ENCODE results near the gene ZNF407.
"Not testable (repeated sequence)": the region's sequence is repeated elsewhere in the genome, so short reads cannot be mapped to it uniquely, and the experiment has no call there.

Gene ZNF407

GRCh38 chr18:74967979-74968378 lies 370.3 kb downstream of the ZNF407 start (continued):
- TF ChIP-seq, protein P1, sequence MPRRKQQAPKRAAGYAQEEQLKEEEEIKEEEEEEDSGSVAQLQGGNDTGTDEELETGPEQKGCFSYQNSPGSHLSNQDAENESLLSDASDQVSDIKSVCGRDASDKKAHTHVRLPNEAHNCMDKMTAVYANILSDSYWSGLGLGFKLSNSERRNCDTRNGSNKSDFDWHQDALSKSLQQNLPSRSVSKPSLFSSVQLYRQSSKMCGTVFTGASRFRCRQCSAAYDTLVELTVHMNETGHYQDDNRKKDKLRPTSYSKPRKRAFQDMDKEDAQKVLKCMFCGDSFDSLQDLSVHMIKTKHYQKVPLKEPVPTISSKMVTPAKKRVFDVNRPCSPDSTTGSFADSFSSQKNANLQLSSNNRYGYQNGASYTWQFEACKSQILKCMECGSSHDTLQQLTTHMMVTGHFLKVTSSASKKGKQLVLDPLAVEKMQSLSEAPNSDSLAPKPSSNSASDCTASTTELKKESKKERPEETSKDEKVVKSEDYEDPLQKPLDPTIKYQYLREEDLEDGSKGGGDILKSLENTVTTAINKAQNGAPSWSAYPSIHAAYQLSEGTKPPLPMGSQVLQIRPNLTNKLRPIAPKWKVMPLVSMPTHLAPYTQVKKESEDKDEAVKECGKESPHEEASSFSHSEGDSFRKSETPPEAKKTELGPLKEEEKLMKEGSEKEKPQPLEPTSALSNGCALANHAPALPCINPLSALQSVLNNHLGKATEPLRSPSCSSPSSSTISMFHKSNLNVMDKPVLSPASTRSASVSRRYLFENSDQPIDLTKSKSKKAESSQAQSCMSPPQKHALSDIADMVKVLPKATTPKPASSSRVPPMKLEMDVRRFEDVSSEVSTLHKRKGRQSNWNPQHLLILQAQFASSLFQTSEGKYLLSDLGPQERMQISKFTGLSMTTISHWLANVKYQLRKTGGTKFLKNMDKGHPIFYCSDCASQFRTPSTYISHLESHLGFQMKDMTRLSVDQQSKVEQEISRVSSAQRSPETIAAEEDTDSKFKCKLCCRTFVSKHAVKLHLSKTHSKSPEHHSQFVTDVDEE (CRISPR knock-in tag; IDR thresholded peaks at IDR 0.05): no peak
- TF ChIP-seq TCF4 (CRISPR knock-in tag; IDR thresholded peaks at IDR 0.05; ENCODE audit: borderline replicate concordance): no peak
- TF ChIP-seq, protein P2, sequence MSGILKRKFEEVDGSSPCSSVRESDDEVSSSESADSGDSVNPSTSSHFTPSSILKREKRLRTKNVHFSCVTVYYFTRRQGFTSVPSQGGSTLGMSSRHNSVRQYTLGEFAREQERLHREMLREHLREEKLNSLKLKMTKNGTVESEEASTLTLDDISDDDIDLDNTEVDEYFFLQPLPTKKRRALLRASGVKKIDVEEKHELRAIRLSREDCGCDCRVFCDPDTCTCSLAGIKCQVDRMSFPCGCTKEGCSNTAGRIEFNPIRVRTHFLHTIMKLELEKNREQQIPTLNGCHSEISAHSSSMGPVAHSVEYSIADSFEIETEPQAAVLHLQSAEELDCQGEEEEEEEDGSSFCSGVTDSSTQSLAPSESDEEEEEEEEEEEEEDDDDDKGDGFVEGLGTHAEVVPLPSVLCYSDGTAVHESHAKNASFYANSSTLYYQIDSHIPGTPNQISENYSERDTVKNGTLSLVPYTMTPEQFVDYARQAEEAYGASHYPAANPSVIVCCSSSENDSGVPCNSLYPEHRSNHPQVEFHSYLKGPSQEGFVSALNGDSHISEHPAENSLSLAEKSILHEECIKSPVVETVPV (CRISPR knock-in tag; IDR thresholded peaks at IDR 0.05): no peak
- no peak for TF ChIP-seq ZNF565 (CRISPR knock-in tag; conservative IDR thresholded peaks at IDR 0.05; ENCODE audit: low read depth)

DNA sequence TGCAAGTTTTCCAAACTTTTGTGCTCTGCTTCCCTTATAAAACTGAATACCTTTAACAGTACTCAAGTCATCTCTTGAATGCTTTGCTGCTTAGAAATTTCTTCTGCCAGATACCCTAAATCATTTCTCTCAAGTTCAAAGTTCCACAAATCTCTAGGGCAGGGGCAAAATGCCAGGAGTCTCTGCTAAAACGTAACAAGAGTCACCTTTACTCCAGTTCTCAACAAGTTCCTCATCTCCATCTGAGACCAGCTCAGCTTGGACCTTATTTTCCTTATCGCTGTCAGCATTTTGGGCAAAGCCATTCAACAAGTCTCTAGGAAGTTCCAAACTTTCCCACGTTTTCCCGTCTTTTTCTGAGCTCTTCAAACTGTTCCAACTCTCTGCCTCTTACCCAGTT lies 373.7 kb downstream of the ZNF407 start:
- ATAC-seq: not testable (repeated sequence)

GRCh38 chr18:74971776-74972175 lies 374.1 kb downstream of the ZNF407 start:
- ATAC-seq: not testable (repeated sequence)

DNA sequence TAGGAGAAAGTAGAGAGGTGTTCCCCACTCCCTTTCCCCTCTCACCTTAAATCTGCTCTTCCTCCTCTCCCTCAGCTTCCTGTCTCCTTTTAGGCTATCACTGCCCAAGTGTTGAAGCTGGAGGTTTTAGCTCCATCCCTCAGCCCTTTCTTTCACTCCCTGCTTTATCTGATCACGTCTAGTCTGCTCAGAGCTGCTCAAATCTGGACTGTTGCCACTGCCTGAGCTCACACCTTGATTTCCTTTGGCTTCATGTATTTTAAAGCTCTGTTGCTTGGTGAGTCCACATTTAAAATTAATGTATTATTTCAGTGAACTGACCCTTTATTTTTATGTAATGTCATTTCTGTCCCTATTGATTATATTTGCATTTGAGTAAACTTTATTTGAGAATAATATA lies 374.7 kb downstream of the ZNF407 start:
- ATAC-seq: no peak
- TF ChIP-seq PATZ1 (CRISPR knock-in tag; IDR thresholded peaks at IDR 0.05; ENCODE audit: borderline replicate concordance) (no peak), ZNF8 (CRISPR knock-in tag; IDR thresholded peaks at IDR 0.05) (no peak), PPARA (CRISPR knock-in tag; IDR thresholded peaks at IDR 0.05; ENCODE audit: borderline replicate concordance) (no peak), ISL1 (CRISPR knock-in tag; IDR thresholded peaks at IDR 0.05) (no peak), POU6F1 (CRISPR knock-in tag; IDR thresholded peaks at IDR 0.05; ENCODE audit: borderline replicate concordance, low read depth) (no peak), RARB (CRISPR knock-in tag; IDR thresholded peaks at IDR 0.05) (no peak), CSDC2 (CRISPR knock-in tag; IDR thresholded peaks at IDR 0.05) (no peak), OSR1 (CRISPR knock-in tag; IDR thresholded peaks at IDR 0.05) (no peak), CREB5 (CRISPR knock-in tag; IDR thresholded peaks at IDR 0.05; ENCODE audit: low read depth) (no peak), ESRRG (CRISPR knock-in tag; IDR thresholded peaks at IDR 0.05) (no peak), ZC3H10 (CRISPR knock-in tag; IDR thresholded peaks at IDR 0.05) (no peak)
- TF ChIP-seq, protein P1 (CRISPR knock-in tag; IDR thresholded peaks at IDR 0.05): no peak
